Smooth muscle cell of the umbilical artery (primary cell): ENCODE measurements around the gene ADCY3. TPM values are rescaled to one million over a fixed set of nuclear protein-coding genes. Genes with fewer than 3 reads are reported as not detected.

Experiments
- total RNA-seq: library from RNA; depleted of rRNA; stranded (reverse); fragments of >200 nt; gene quantifications from 2 replicates; pipeline ENCODE4 v1.2.3, GENCODE V29; 2014

The ADCY3 gene
- total RNA-seq, result 13.1 and 36.2 TPM in 2 replicates

DNA sequence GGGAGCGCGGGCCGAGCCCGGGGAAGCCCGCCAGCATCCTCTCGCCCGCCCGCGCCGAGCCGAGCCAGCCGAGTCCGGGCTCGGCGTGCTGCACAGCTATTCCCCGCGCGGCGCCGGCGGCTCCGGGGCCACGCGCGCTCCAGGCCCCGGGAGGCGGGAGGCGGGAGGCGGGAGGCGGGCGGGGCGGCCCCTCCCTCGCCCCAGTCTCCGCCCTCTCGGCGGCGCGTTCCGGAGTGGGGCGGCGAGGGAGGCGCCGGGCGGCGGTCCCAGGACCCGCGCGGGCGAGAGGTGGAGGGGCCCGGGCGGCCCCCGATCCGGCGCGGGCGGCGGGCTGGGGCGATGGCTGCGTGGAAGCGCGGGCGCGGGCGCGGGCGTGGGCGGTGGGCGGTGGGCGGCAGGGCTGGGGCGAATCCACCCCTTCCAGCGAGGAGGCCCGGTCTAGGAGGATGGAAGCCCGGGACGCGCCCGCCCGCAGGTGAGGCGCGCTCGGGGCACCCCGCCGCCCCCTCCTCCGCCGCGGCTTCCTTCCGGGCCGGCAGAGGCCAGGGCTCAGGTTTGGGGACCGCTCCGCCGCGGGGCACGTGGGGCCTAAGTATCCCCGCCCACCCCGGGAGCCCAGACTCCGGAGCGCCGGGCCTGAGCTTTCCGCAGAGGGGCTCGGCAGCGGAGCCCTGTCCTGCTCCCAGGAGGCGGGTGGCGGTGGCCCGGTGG, at the start of gene ADCY3:
Gene ADCY3 (minus strand): TSS at position 140 of the 711 bp plus-strand sequence. CDS start 1,250 bp downstream, outside the sequence.

DNA sequence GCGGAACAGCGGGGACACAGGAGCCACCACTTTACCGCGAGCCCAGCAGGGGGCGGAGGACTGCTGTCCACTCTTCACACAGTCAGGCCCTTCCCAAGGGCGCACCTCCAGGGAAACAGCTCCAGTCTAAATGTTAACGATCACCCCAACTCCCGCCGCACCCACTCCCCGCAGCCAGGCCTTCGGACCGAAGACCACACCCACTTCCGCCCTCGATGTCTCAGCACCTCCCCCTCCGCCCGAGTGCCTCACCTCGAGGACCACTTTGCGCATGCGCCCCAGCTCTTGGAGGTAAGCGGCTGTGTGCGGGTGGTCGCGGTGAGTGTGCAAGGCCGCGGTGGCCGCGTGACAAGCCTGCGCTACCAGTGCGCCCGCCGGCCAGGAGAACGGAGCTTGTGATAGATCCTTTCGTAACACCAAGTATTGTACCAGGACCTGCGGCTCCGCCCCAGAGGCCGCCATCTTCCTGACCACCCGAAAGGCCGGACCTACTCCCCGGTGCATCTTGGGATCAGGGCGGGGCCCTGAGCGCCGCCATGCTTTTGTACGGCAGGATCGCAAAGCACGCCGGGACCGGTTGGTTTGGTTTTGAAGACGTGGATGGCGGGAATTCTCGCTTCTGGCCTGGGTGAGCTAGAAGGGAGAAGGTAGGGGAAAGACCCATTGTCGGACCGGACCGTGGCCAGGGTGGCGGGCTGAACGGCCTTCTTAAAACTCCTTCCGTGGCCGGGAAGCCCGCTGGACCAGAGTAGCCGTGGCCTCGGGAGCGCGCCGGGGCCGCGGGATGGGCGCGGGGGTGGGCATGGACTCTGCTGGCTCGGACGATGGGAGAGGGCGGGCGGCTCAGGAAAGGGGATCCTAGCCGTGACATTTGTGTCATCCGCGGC, 126.9 kb downstream of the ADCY3 start, which contains the start of the genes CENPO and PTRHD1:
Gene CENPO (plus strand): TSS at position 552 of the 887 bp plus-strand sequence. CDS start 495 bp downstream, outside the sequence.
Gene PTRHD1 (minus strand): TSS at position 518 of the 887 bp plus-strand sequence. CDS start 14 bp downstream, at position 504.

Other genes with a start within 250 kb of the ADCY3 start
- gene PTRHD1, start 126.8 kb downstream of the ADCY3 start, total RNA-seq, result 11.8 and 22.3 TPM in 2 replicates
- 5.6 and 16.7 TPM in 2 replicates for gene CENPO, start 126.8 kb downstream of the ADCY3 start, total RNA-seq
- 4.4 and 7.1 TPM in 2 replicates for gene DNAJC27, start 51.7 kb upstream of the ADCY3 start, total RNA-seq
- gene EFR3B, start 121.8 kb upstream of the ADCY3 start, total RNA-seq, result 1.4 and 2.4 TPM in 2 replicates
- 1.0 and 1.5 TPM in 2 replicates for gene POMC, start 248.3 kb upstream of the ADCY3 start, total RNA-seq